Transverse colon (tissue), 4 donors: ENCODE data around the gene TAS1R1. TPM values are rescaled to one million over a fixed set of nuclear protein-coding genes. Genes with fewer than 3 reads are reported as not detected.

ENCODE experiments used
- DNase-seq: peaks from one replicate; pipeline ENCODE4 v3.0.0-alpha.2; 2019
- H3K27ac ChIP-seq, 4 donors: fragments of 200-600 bp; sonication (generic); 2 replicates each; pipeline ENCODE4 v1.5.1; 2016 to 2018; ENCODE audit warnings: inconsistent platforms in 4 of 4
- H3K27me3 ChIP-seq: fragments of 200-600 bp; sonication (generic); 2 replicates; pipeline ENCODE4 v1.5.1; 2017; ENCODE audit warnings: inconsistent platforms
- H3K36me3 ChIP-seq, 4 donors: fragments of 200-600 bp; sonication (generic); 2 replicates each; pipeline ENCODE4 v1.5.1; 2017 to 2019; ENCODE audit warnings: inconsistent platforms in 4 of 4
- H3K4me1 ChIP-seq, 4 donors: fragments of 200-600 bp; sonication (generic); 2 replicates each; pipeline ENCODE4 v1.5.1; 2017 to 2020; ENCODE audit warnings: inconsistent platforms in 4 of 4
- H3K4me3 ChIP-seq, 4 donors: fragments of 200-600 bp; sonication (generic); 1 replicate in 1 of 4; 2 replicates in 3 of 4; pipeline versions ENCODE4 v1.5.1 to v1.6.1; 2017 to 2019; ENCODE audit warnings: inconsistent platforms in 4 of 4
- H3K9me3 ChIP-seq, 2 donors: fragments of 200-600 bp; sonication (generic); 2 replicates each; pipeline ENCODE4 v1.5.1; 2017 to 2019; ENCODE audit warnings: inconsistent platforms in 2 of 2
- EP300 ChIP-seq: sonication (generic); formaldehyde crosslinking; IDR thresholded peaks from one replicate; pipeline ENCODE4 v1.6.1; 2017; ENCODE audit warnings: antibody characterized with exemption, low read depth
- POLR2A ChIP-seq: fragments of 450-650 bp; IDR thresholded peaks from one replicate; pipeline ENCODE4 v1.6.1; 2016; ENCODE audit warnings: antibody characterized with exemption, mild to moderate bottlenecking, moderate library complexity
- POLR2AphosphoS5 ChIP-seq, 3 donors: sonication (generic); formaldehyde crosslinking; IDR thresholded peaks; one replicate each; pipeline ENCODE4 v1.6.1; 2016; ENCODE audit warnings: antibody characterized with exemption in 3 of 3
- WGBS, 2 donors: methylation state at CpG; one replicate each; pipeline ENCODE4 v1.1.5; 2018; ENCODE audit warnings: low coverage in 1 of 2; 5-methylcytosine and 5-hydroxymethylcytosine counted together
- in situ Hi-C, 4 donors: fragments of 200-750 bp; cut with MboI; loops; one replicate each; pipeline versions ENCODE4 v1.15.0 to v1.15.1; 2017; ENCODE audit warnings: low sequenced_read_pairs in 3 of 4, low pct_ligation_motif_present in 1 of 4, low pct_unique_long_range_greater_than_20kb in 1 of 4
- intact Hi-C: fragments of 100-400 bp; cut with DNase I; formaldehyde crosslinking; loops from one replicate; pipeline ENCODE4 v1.15.1; 2023; ENCODE audit warnings: low total_unique reads
- total RNA-seq, 4 donors: library from RNA; depleted of rRNA; stranded (reverse); fragments of >200 nt; gene quantifications; one replicate each; pipeline ENCODE4 v1.1.0, GENCODE V29; 2016
- TF ChIP-seq, protein P1 (sequence below), 5 experiments: fragments of 200-600 bp in 3 of 5; fragments of 450-650 bp in 2 of 5; sonication (generic) in 3 of 5; IDR thresholded peaks; 1 replicate in 2 of 5; 2 replicates in 3 of 5; pipeline ENCODE4 v1.5.1; 2016 to 2017; ENCODE audit warnings: antibody characterized with exemption in 5 of 5, inconsistent platforms in 3 of 5, mild to moderate bottlenecking in 2 of 5, moderate library complexity in 1 of 5

The TAS1R1 gene
- total RNA-seq, 4 donors from 2014 or later = 0.48 TPM; not detected in 3

DNA sequence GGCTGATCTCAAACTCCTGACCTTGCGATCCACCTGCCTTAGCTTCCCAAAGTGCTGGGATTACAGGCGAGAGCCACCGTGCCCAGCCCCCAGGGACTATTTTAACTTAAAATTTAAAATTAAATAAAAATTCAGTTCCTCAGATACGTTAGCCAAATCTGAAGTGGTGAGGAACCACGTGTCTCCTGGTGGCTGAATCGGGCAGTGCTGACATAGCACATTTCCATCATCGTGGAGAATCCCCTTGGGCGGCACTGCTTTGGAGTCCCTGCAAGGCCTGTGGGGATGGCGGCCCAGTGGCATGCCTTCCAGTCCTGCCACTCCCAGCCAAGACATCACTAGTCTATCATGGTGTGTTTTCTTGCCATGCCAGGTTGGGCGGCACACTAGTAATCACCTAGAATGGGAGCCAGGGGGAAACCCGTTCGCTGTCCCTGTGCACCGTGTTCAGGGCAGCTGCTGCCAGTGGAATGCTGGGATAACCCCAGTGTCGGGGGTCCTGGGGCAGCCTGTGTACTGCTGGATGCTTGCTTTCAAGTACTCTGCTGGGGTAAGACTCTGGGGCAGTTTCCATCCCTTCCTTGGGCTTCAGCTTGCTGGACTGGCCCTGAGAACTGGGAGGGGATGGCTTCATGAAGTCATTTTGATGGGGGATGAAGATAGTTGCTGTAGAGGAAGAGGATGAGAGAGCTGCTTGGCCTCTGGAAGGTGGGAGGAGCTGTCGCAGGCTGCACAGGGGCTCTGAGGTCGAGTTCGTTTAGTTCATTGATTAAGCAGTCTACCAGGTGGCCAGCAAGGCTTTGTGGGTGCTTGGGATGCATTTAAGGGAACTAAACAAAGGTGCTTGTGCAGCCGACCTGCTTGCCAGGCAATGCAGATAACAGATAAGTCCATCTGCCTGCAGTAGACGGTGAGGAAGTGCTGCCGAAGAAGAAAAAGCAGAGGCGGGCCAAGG, 29.3 kb downstream of the TAS1R1 start:
- intact Hi-C loops = no loop called here
- no peak for TF ChIP-seq POLR2AphosphoS5 (IDR thresholded peaks at IDR 0.05)
- TF ChIP-seq EP300 = no peak
- TF ChIP-seq, protein P1, sequence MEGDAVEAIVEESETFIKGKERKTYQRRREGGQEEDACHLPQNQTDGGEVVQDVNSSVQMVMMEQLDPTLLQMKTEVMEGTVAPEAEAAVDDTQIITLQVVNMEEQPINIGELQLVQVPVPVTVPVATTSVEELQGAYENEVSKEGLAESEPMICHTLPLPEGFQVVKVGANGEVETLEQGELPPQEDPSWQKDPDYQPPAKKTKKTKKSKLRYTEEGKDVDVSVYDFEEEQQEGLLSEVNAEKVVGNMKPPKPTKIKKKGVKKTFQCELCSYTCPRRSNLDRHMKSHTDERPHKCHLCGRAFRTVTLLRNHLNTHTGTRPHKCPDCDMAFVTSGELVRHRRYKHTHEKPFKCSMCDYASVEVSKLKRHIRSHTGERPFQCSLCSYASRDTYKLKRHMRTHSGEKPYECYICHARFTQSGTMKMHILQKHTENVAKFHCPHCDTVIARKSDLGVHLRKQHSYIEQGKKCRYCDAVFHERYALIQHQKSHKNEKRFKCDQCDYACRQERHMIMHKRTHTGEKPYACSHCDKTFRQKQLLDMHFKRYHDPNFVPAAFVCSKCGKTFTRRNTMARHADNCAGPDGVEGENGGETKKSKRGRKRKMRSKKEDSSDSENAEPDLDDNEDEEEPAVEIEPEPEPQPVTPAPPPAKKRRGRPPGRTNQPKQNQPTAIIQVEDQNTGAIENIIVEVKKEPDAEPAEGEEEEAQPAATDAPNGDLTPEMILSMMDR (IDR thresholded peaks at IDR 0.05) = peak in 2 of 5 experiments; percentile 24

GRCh38 chr1:6585081-6585722, 30.1 kb downstream of the TAS1R1 start:
- no peak overlapping the region for H3K4me3 ChIP-seq
- no peak for DNase-seq
- peaks cover 12 to 45% (median 36%) of the 10 kb centered on the region in 4 donors for H3K4me1 ChIP-seq
- H3K9me3 ChIP-seq = no peaks in the 10 kb centered on the region
- 94% methylated on average over 12 of the region's 12 CpGs; no CpG with 5 or more reads in 1 of the 2 donors for WGBS, 2 donors
- H3K27me3 ChIP-seq = no peaks in the 10 kb centered on the region
- H3K36me3 ChIP-seq = peaks cover 0 to 16% (median 4%) of the 10 kb centered on the region in 4 donors
- in situ Hi-C loops = no loop called here
- intact Hi-C loops = no loop called here
- H3K27ac ChIP-seq = no peak overlapping the region
- TF ChIP-seq POLR2A (no peak), POLR2AphosphoS5 (IDR thresholded peaks at IDR 0.05) (no peak), EP300 (no peak)
- TF ChIP-seq, protein P1 (IDR thresholded peaks at IDR 0.05) = no peak

More for the DNA sequence above, 29.3 kb downstream of the TAS1R1 start:
- H3K4me1 ChIP-seq = peaks cover 14 to 45% (median 38%) of the 10 kb centered on the region in 4 donors
- peaks cover 0 to 9% (median 1%) of the 10 kb centered on the region in 4 donors for H3K36me3 ChIP-seq
- no peak overlapping the region for H3K27ac ChIP-seq
- H3K9me3 ChIP-seq = no peaks in the 10 kb centered on the region
- 82 to 88% methylated on average over 5 to 21 of the region's 21 CpGs for WGBS, 2 donors
- H3K4me3 ChIP-seq = no peak overlapping the region
- DNase-seq = no peak
- in situ Hi-C loops = no loop called here
- no peaks in the 10 kb centered on the region for H3K27me3 ChIP-seq

DNA sequence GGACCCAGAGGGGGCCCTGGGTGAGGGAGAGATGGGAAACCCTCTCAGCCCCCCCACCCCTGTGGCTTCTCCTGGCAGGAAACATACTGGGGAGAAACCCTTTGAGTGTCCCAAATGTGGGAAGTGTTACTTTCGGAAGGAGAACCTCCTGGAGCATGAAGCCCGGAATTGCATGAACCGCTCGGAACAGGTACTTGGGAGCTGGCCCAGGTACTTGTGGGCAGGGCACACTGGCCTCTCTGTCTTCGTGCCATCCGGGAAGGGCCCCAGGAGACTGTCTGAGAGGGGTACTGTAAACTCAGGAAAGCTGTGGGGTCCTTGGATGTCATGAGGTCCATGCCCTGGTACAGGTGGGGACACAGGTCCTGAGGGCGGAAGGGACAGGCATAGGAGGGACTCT, 30.7 kb downstream of the TAS1R1 start:
- H3K36me3 ChIP-seq = peaks cover 0 to 16% (median 4%) of the 10 kb centered on the region in 4 donors
- H3K27me3 ChIP-seq = no peaks in the 10 kb centered on the region
- peaks cover 10 to 39% (median 30%) of the 10 kb centered on the region in 4 donors for H3K4me1 ChIP-seq
- intact Hi-C loops (no loop called here), in situ Hi-C loops (no loop called here)
- no peak overlapping the region for H3K27ac ChIP-seq
- no peak for DNase-seq
- no peak for TF ChIP-seq POLR2AphosphoS5 (IDR thresholded peaks at IDR 0.05)
- TF ChIP-seq EP300 = no peak
- TF ChIP-seq POLR2A = no peak
- TF ChIP-seq, protein P1 (IDR thresholded peaks at IDR 0.05) = no peak
- no peaks in the 10 kb centered on the region for H3K9me3 ChIP-seq
- H3K4me3 ChIP-seq = no peak overlapping the region
- 97% methylated on average over 7 of the region's 7 CpGs; no CpG with 5 or more reads in 1 of the 2 donors for WGBS, 2 donors

DNA sequence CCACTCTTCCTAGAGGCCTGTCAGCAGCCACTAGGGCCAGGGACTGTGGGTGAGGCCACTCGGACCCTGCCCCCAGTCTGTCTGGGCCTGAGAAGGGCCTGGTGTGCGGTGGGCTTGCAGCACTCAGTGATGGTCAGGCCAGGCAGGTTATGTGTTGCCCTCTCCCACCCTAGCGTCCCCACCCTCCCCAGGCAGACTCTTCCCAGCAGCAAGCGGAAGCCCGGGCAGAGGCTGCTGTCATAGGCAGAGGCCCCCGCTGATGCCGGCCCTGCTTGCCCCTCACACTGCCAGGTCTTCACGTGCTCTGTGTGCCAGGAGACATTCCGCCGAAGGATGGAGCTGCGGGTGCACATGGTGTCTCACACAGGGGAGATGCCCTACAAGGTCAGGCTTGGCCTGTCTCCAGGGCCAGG, 31.3 kb downstream of the TAS1R1 start:
- no peak overlapping the region for H3K4me3 ChIP-seq
- H3K27ac ChIP-seq = peak overlapping the region in 1 of 4 donors; percentile 10
- H3K36me3 ChIP-seq = peaks cover 0 to 16% (median 4%) of the 10 kb centered on the region in 4 donors
- DNase-seq = no peak
- WGBS, 2 donors = 90% methylated on average over 10 of the region's 11 CpGs; no CpG with 5 or more reads in 1 of the 2 donors
- H3K4me1 ChIP-seq = peaks cover 4 to 34% (median 25%) of the 10 kb centered on the region in 4 donors
- intact Hi-C loops = no loop called here
- in situ Hi-C loops = no loop called here
- TF ChIP-seq POLR2AphosphoS5 (IDR thresholded peaks at IDR 0.05) = no peak
- no peak for TF ChIP-seq EP300
- no peak for TF ChIP-seq POLR2A
- TF ChIP-seq, protein P1 (IDR thresholded peaks at IDR 0.05) = no peak
- no peaks in the 10 kb centered on the region for H3K27me3 ChIP-seq
- no peaks in the 10 kb centered on the region for H3K9me3 ChIP-seq
